ENCODE data around the gene PLEKHH3.

The PLEKHH3 gene

GRCh38 chr17:42687707-42688320 is 11.0 kb upstream of the PLEKHH3 start:
- no peak overlapping the region for H2AFZ ChIP-seq (ENCODE audit: low read depth, low read length)
- no peaks in the 10 kb centered on the region for H3K9me3 ChIP-seq (ENCODE audit: insufficient read depth, low read length, severe bottlenecking)
- no peaks in the 10 kb centered on the region for H3K4me1 ChIP-seq (ENCODE audit: insufficient read depth, low read length)
- H3K79me2 ChIP-seq (ENCODE audit: insufficient read depth, low read length), result no peaks in the 10 kb centered on the region
- no peak overlapping the region for H3K4me3 ChIP-seq (ENCODE audit: low read depth in 1 of 2, low read length in 2 of 2)
- no peak overlapping the region for H3K4me2 ChIP-seq (ENCODE audit: insufficient read depth, low read length)
- H3K36me3 ChIP-seq (ENCODE audit: insufficient read depth, low read length), result no peaks in the 10 kb centered on the region
- TF ChIP-seq EZH2 (IDR thresholded peaks at IDR 0.05; ENCODE audit: borderline replicate concordance, low read depth, low read length, severe bottlenecking), result no peak
- TF ChIP-seq CTCF (IDR thresholded peaks at IDR 0.05; ENCODE audit: borderline replicate concordance, extremely low read depth, low read length, poor library complexity, severe bottlenecking), result no peak
- DNase-seq (no peak), ATAC-seq (ENCODE audit: insufficient read depth, low read depth) (no peak)
- H4K20me1 ChIP-seq (ENCODE audit: insufficient read depth, low read length), result no peaks in the 10 kb centered on the region; the same call in 1 of the 2 replicates
- no peak overlapping the region for H3K27ac ChIP-seq (ENCODE audit: low read length)
- H3K9ac ChIP-seq (ENCODE audit: low read depth, low read length), result no peak overlapping the region
- H3K27me3 ChIP-seq (ENCODE audit: insufficient read depth, low read length, poor library complexity), result no peaks in the 10 kb centered on the region

GRCh38 chr17:42686520-42687128 is 9.8 kb upstream of the PLEKHH3 start:
- H3K9ac ChIP-seq (ENCODE audit: low read depth, low read length), result no peak overlapping the region
- H3K36me3 ChIP-seq (ENCODE audit: insufficient read depth, low read length), result no peaks in the 10 kb centered on the region
- H3K4me3 ChIP-seq (ENCODE audit: low read depth in 1 of 2, low read length in 2 of 2), result no peak overlapping the region
- no peaks in the 10 kb centered on the region for H3K9me3 ChIP-seq (ENCODE audit: insufficient read depth, low read length, severe bottlenecking)
- no peak for ATAC-seq (ENCODE audit: insufficient read depth, low read depth)
- H3K27ac ChIP-seq (ENCODE audit: low read length), result no peak overlapping the region
- H3K4me2 ChIP-seq (ENCODE audit: insufficient read depth, low read length), result no peak overlapping the region
- DNase-seq, result no peak
- TF ChIP-seq EZH2 (IDR thresholded peaks at IDR 0.05; ENCODE audit: borderline replicate concordance, low read depth, low read length, severe bottlenecking) (no peak), CTCF (IDR thresholded peaks at IDR 0.05; ENCODE audit: borderline replicate concordance, extremely low read depth, low read length, poor library complexity, severe bottlenecking) (no peak)
- H3K4me1 ChIP-seq (ENCODE audit: insufficient read depth, low read length), result peaks cover 2% of the 10 kb centered on the region
- no peak overlapping the region for H2AFZ ChIP-seq (ENCODE audit: low read depth, low read length)
- no peaks in the 10 kb centered on the region; the same call in 1 of the 2 replicates for H4K20me1 ChIP-seq (ENCODE audit: insufficient read depth, low read length)
- no peaks in the 10 kb centered on the region for H3K27me3 ChIP-seq (ENCODE audit: insufficient read depth, low read length, poor library complexity)
- H3K79me2 ChIP-seq (ENCODE audit: insufficient read depth, low read length), result no peaks in the 10 kb centered on the region

GRCh38 chr17:42685831-42686230 is 9.0 kb upstream of the PLEKHH3 start:
- no peaks in the 10 kb centered on the region for H3K36me3 ChIP-seq (ENCODE audit: insufficient read depth, low read length)
- H3K27me3 ChIP-seq (ENCODE audit: insufficient read depth, low read length, poor library complexity), result no peaks in the 10 kb centered on the region
- ATAC-seq (ENCODE audit: insufficient read depth, low read depth), result no peak
- TF ChIP-seq EZH2 (IDR thresholded peaks at IDR 0.05; ENCODE audit: borderline replicate concordance, low read depth, low read length, severe bottlenecking) (no peak), CTCF (IDR thresholded peaks at IDR 0.05; ENCODE audit: borderline replicate concordance, extremely low read depth, low read length, poor library complexity, severe bottlenecking) (no peak)
- no peaks in the 10 kb centered on the region for H3K79me2 ChIP-seq (ENCODE audit: insufficient read depth, low read length)
- H3K27ac ChIP-seq (ENCODE audit: low read length), result no peak overlapping the region
- H3K4me1 ChIP-seq (ENCODE audit: insufficient read depth, low read length), result peaks cover 8% of the 10 kb centered on the region
- H3K4me2 ChIP-seq (ENCODE audit: insufficient read depth, low read length), result no peak overlapping the region
- no peaks in the 10 kb centered on the region for H3K9me3 ChIP-seq (ENCODE audit: insufficient read depth, low read length, severe bottlenecking)
- no peaks in the 10 kb centered on the region; the same call in 1 of the 2 replicates for H4K20me1 ChIP-seq (ENCODE audit: insufficient read depth, low read length)
- H3K4me3 ChIP-seq (ENCODE audit: low read depth in 1 of 2, low read length in 2 of 2), result no peak overlapping the region
- H3K9ac ChIP-seq (ENCODE audit: low read depth, low read length), result no peak overlapping the region
- H2AFZ ChIP-seq (ENCODE audit: low read depth, low read length), result no peak overlapping the region
- no peak for DNase-seq

All from DND-41 (cell line).